IPS DF 4.7 (cell line): ENCODE results near the gene SCYL1.

Experiments used
- DNase-seq: peaks from one replicate; pipeline ENCODE4 v3.0.0-alpha.2; 2013; ENCODE audit warnings: low spot score; ENCODE audit errors: extremely low read depth

The SCYL1 gene

GRCh38 chr11:65536412-65537295, 11.8 kb downstream of the SCYL1 start:
- DNase-seq = no peak

- DNase-seq = no peak
Observed at GRCh38 chr11:65537296-65537597, 12.4 kb downstream of the SCYL1 start.

- DNase-seq = no peak
Observed at GRCh38 chr11:65537620-65538231, 12.8 kb downstream of the SCYL1 start.

DNA sequence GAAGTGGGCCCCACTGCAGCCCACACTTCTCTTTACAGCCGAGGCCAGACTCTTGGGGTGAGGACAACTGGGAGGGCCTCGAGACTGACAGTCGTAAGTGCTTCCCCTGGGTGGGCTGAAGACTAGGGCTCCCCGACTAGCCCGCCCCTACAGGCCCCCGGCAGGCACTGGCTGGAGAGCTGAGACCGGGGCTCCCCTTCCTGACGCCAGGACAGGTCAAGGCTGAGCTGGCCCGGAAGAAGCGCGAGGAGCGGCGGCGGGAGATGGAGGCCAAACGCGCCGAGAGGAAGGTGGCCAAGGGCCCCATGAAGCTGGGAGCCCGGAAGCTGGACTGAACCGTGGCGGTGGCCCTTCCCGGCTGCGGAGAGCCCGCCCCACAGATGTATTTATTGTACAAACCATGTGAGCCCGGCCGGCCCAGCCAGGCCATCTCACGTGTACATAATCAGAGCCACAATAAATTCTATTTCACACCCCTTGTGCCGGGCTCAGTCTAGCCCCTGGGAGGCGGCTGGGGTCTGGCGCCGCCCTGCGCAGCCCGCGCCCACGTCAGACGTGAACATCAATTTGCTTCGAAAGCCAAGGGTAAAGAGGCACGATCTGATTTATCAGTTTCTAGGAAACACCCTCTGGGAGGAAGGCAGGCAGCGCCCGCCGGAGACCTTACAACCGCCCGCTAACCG, 13.5 kb downstream of the SCYL1 start:
- no peak for DNase-seq

DNA sequence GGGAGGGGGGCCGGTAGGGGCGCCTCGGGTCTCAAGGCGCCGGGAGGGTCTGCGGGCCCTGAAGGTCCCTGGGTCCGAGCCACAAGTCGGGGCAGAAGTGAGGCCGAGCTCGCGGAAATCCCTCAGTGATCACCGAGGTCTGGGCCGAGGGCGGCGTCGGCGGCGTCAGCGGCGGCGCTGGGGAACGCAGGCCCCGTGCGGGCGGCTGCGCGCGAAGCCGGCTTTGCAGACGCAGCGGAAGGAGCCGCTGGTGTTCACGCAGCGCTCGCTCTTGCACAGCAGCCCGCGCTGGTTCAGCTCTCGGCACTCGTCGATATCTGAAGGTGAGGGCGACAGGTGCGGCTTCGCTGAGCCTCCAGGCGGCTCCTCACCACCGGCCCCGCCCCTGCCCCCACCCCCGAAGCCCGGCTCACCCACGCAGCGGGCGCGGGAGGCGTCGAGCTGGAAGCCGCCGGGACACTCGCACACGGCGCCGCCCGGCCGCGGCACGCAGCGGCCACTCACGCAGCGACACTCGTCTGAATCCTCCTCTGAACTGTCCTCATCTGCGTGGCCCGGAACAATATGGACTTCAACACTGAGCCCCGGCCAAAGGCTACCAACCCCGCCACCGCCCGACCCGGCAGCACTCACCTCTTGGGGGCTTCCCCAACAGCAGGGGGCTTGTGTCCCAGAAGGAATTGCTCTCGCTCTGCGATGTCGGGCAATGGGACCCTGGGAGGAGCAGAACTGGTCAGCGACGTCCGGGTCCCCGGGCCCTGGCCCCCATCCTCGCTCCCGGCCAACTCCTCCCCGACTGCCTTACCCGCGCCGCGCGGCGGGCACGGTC, 14.2 kb downstream of the SCYL1 start:
- no peak for DNase-seq

- DNase-seq = no peak
Observed at GRCh38 chr11:65539744-65540289, 14.9 kb downstream of the SCYL1 start.

- no peak for DNase-seq
Observed at GRCh38 chr11:65540290-65541092, 15.6 kb downstream of the SCYL1 start.

- no peak for DNase-seq
Observed at GRCh38 chr11:65541093-65541982, 16.5 kb downstream of the SCYL1 start.

- no peak for DNase-seq
Observed at GRCh38 chr11:65542738-65543390, 18.0 kb downstream of the SCYL1 start.

DNA sequence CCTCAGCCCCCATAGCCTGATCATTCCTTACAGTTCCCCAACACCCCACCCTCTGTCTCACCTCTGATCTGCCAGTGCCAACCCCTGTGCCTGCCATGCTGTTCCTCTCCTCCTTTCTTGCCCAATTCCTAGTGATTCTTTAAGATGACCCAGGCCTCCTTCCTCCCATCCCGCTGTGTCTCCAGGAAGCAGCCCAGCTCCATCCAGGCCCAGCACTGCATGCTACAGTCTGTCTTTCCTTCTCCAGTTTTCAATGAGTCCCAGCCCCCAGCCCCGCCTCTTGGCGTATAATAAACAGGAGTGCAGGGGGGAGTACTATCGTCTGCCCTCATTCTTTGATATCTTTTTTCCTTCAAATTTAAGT, 21.0 kb downstream of the SCYL1 start:
- no peak for DNase-seq

DNA sequence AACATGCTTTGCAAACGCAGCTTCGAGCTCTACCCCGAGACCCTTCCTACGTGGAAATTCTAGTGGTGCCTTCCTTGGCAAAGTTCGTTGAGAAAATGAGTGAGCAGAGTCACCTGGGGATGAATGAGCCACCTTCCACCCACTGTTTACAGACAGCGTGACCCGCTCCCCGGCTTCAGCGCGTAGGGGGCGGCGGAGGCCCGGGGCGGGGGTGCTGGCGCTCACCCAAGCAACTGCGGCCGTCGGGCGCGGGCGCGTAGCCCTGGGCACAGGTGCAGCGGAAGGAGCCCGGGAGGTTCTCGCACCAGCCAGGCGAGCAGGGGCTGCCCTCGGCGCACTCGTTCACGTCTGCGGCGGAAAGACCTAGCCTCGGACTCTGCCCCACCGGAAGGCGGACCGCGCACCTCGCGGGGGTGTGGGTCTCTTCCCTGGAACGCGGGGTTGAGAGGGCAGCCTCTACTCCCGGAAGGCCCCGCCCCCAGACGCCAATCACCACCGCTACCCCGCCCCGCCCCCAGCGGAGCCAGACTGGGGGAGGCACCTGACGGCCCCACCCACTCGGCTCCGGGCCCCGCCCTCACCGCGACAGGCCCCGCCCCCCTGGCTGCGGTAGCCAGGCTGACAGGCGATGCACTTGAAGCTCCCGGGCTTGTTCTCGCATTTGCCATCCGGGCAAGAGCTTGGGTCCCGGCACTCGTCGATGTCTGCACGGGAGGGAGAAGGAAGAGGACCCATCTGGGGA, 21.5 kb downstream of the SCYL1 start:
- DNase-seq = no peak

DNA sequence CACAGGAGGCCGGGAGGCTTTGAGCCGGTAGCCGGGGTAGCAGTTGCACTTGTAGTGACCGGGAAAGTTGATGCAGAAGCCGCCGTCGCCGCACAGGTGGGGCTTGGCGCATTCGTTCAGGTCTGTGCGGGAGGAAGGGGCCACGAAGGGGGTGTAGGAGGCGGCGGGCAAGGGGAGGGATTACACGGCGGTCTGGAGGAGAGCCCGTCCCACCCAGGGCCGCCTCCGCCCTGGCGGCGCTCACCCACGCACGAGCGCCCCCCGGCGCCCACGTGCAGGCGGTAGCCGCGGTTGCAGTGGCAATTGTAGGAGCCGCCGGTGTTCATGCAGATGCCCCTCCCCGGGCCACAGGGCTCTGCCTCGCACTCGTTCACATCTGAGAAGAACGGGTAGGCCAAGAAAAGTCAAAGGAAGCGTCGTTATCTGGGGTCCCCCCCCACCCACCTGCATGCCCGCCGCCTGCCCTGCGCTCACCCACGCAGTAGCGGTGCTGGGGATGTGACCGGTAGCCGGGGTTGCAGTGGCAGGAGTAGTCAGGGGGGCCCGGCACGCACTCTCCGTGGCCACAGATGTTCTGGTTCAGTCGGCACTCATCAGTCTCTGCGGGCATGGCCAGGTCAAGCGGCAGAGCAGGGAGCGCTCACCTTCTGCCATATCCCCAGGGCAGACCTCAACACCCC, 22.7 kb downstream of the SCYL1 start:
- DNase-seq = no peak

GRCh38 chr11:65548395-65548794, 23.5 kb downstream of the SCYL1 start:
- DNase-seq = no peak

DNA sequence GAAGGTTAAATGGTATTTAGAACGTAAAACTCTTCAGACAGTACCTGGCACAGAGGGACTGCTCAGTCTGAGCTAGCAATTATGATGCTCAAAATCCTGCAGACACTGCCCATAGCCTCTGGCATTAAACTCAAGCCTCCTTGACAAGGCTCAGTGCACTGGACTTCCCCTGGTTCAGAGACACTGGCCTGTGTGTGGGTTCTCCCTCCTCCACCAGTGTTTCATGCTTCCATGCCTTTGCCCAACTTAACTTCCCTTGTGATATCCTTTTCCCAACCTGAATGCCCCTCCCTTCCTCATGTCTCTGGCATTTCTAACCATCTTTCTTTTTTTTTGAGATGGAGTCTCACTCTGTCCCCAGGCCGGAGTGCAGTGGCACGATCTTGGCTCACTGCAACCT, 24.2 kb downstream of the SCYL1 start:
- DNase-seq = no peak

DNA sequence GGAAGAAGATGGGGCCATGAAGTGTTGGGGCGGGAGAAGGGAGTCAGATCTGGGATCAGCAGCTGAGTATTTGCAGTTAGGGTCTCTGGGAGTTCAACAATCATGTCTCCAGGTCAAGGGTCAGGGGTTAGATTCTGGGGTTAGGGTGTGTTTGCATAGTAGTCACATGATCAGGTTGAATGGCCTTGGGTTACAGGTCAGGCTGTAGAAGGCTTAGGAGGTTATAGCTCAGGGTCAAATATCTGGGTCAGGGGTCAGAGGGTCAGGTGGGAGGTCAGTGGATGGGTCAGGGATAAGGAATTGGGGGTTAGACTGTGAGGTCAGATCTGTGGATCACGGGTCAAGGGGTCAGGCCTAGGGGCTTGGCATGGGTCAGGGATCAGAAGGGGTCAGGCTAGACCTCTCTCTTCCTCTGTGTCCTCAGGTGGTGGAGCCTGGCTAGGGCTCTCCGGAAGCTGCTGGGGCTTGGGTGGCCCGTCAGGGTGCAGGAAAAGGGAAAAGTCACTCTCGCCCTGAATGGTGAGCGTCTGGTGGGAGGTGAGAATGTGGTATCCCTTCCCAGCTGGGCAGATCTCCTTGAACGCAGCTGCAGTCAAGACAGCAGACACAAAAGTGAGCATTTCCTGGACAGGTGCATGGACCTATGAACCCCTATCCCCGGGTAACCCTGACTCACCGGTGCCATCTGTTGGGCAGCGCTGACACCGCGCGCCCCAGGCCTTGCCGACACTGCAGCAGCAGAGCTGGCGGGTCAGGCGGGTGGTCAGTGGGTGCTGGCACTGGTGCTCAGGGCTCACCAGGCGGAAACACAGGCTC, 26.9 kb downstream of the SCYL1 start:
- DNase-seq = no peak

- DNase-seq = no peak
Observed at GRCh38 chr11:65552388-65552951, 27.6 kb downstream of the SCYL1 start.
